OCI-LY3 (cell line): ENCODE data around the gene VPS13C.

Experiments
- H2AFZ ChIP-seq: fragments of 200-600, 300-600 bp; shearing (Covaris generic); 2 replicates; pipeline ENCODE4 v1.6.0; 2014; ENCODE audit warnings: antibody characterized with exemption, low read depth, low read length
- H3K27ac ChIP-seq: fragments of 200-600, 300-600 bp; sonication (generic); 2 replicates; pipeline ENCODE4 v1.5.1; 2014; ENCODE audit warnings: mild to moderate bottlenecking, low read length, moderate library complexity, mixed read lengths
- H3K27me3 ChIP-seq: fragments of 200-600, 300-600 bp; sonication (generic); 2 replicates; pipeline ENCODE4 v1.6.1; 2014; ENCODE audit warnings: low read depth, low read length, mixed read lengths
- H3K36me3 ChIP-seq: fragments of 200-600, 300-600 bp; sonication (generic); replicated peaks from 2 replicates; pipeline ENCODE3; 2014; ENCODE audit warnings: low read depth, low read length, mixed read lengths
- H3K4me1 ChIP-seq: fragments of 300-600, 200-600 bp; sonication (generic); 2 replicates; pipeline ENCODE4 v1.6.1; 2014; ENCODE audit warnings: low read length, mixed read lengths
- H3K4me2 ChIP-seq: fragments of 200-600, 300-600 bp; sonication (generic); 2 replicates; pipeline ENCODE4 v1.6.1; 2014; ENCODE audit warnings: low read length, mixed read lengths
- H3K4me3 ChIP-seq: fragments of 300-600, 200-600 bp; sonication (generic); 2 replicates; pipeline ENCODE4 v1.5.1; 2014; ENCODE audit warnings: antibody characterized with exemption, mild to moderate bottlenecking, low read length, moderate library complexity
- H3K79me2 ChIP-seq: fragments of 300-600, 200-600 bp; shearing (Covaris generic); 2 replicates; pipeline ENCODE4 v1.6.1; 2014; ENCODE audit warnings: mild to moderate bottlenecking, low read length, mixed read lengths
- H3K9ac ChIP-seq: fragments of 300-600, 200-600 bp; shearing (Covaris generic); 2 replicates; pipeline ENCODE4 v1.6.0; 2014; ENCODE audit warnings: mild to moderate bottlenecking, low read length, moderate library complexity
- H3K9me3 ChIP-seq: fragments of 200-600, 300-600 bp; shearing (Covaris generic); 2 replicates; pipeline ENCODE4 v1.6.1; 2014; ENCODE audit warnings: low read length, mixed read lengths; ENCODE audit not compliant: insufficient read depth
- H4K20me1 ChIP-seq: fragments of 200-600, 300-600 bp; sonication (generic); 2 replicates; pipeline ENCODE4 v1.6.1; 2016; ENCODE audit warnings: low read length, mixed read lengths; ENCODE audit not compliant: insufficient read depth
- CTCF ChIP-seq: fragments of 200-600, 300-600 bp; sonication (generic); IDR thresholded peaks from 2 replicates; pipeline ENCODE4 v1.5.1; 2014; ENCODE audit warnings: antibody characterized with exemption, low read length, low read depth
- EZH2phosphoT487 ChIP-seq: fragments of 200-600 bp; shearing (Covaris generic); IDR thresholded peaks from 2 replicates; pipeline ENCODE4 v1.6.1; 2018; ENCODE audit warnings: antibody characterized with exemption, mixed run types, low read depth

VPS13C gene

GRCh38 chr15:61997786-61998185 is 62.5 kb downstream of the VPS13C start:
- H2AFZ ChIP-seq, result no peak overlapping the region
- no peaks in the 10 kb centered on the region for H3K9me3 ChIP-seq
- H3K27me3 ChIP-seq, result no peaks in the 10 kb centered on the region
- H4K20me1 ChIP-seq, result no peaks in the 10 kb centered on the region; the same call in 1 of the 2 replicates
- no peaks in the 10 kb centered on the region for H3K4me1 ChIP-seq
- H3K36me3 ChIP-seq, result peaks cover 22% of the 10 kb centered on the region
- H3K4me3 ChIP-seq, result no peak overlapping the region
- H3K79me2 ChIP-seq, result no peaks in the 10 kb centered on the region
- H3K4me2 ChIP-seq, result no peak overlapping the region
- no peak overlapping the region for H3K9ac ChIP-seq
- H3K27ac ChIP-seq, result no peak overlapping the region
- TF ChIP-seq EZH2phosphoT487, result no peak
- no peak for TF ChIP-seq CTCF

- no peak overlapping the region for H2AFZ ChIP-seq
- no peaks in the 10 kb centered on the region for H3K79me2 ChIP-seq
- TF ChIP-seq EZH2phosphoT487 (no peak), CTCF (no peak)
- no peak overlapping the region for H3K27ac ChIP-seq
- H3K4me2 ChIP-seq, result no peak overlapping the region
- no peak overlapping the region for H3K4me3 ChIP-seq
- peaks cover 27% of the 10 kb centered on the region for H3K36me3 ChIP-seq
- H3K4me1 ChIP-seq, result no peaks in the 10 kb centered on the region
- H3K27me3 ChIP-seq, result no peaks in the 10 kb centered on the region
- no peak overlapping the region for H3K9ac ChIP-seq
- H3K9me3 ChIP-seq, result no peaks in the 10 kb centered on the region
- H4K20me1 ChIP-seq, result no peaks in the 10 kb centered on the region; the same call in 1 of the 2 replicates
Observed at GRCh38 chr15:61996056-61996635, 64.1 kb downstream of the VPS13C start.

GRCh38 chr15:61994216-61994615 is 66.0 kb downstream of the VPS13C start:
- no peak overlapping the region for H3K27ac ChIP-seq

GRCh38 chr15:61992518-61992917 is 67.7 kb downstream of the VPS13C start:
- no peak overlapping the region for H3K9ac ChIP-seq
- H3K4me3 ChIP-seq, result no peak overlapping the region
- no peak overlapping the region for H3K27ac ChIP-seq
- no peaks in the 10 kb centered on the region for H3K79me2 ChIP-seq
- no peak overlapping the region for H2AFZ ChIP-seq
- TF ChIP-seq EZH2phosphoT487, result no peak
- no peak for TF ChIP-seq CTCF
- no peaks in the 10 kb centered on the region; the same call in 1 of the 2 replicates for H3K9me3 ChIP-seq
- H3K27me3 ChIP-seq, result no peaks in the 10 kb centered on the region
- H3K4me2 ChIP-seq, result no peak overlapping the region
- H3K36me3 ChIP-seq, result peaks cover 49% of the 10 kb centered on the region
- H4K20me1 ChIP-seq, result no peaks in the 10 kb centered on the region; the same call in 1 of the 2 replicates
- H3K4me1 ChIP-seq, result no peaks in the 10 kb centered on the region

More at GRCh38 chr15:61994216-61994615, 66.0 kb downstream of the VPS13C start:
- Histone ChIP-seq H4K20me1 (no peaks in the 10 kb centered on the region; the same call in 1 of the 2 replicates), H3K4me2 (no peak overlapping the region), H3K4me3 (no peak overlapping the region), H3K27me3 (no peaks in the 10 kb centered on the region), H3K4me1 (no peaks in the 10 kb centered on the region), H3K79me2 (no peaks in the 10 kb centered on the region), H3K9ac (no peak overlapping the region), H2AFZ (no peak overlapping the region), H3K9me3 (no peaks in the 10 kb centered on the region), H3K36me3 (peaks cover 40% of the 10 kb centered on the region)
- no peak for TF ChIP-seq CTCF
- no peak for TF ChIP-seq EZH2phosphoT487
